ENCODE results near the gene RAB9A. TPM values are rescaled to one million over a fixed set of nuclear protein-coding genes. Genes with fewer than 3 reads are reported as not detected.

Gene RAB9A
- total and polyA plus RNA-seq, 2 of the 8 experiments (the other 6 are each of a cell fraction or from before 2014, with no cell fraction given), result 21.8 to 34.0 TPM

- TF ChIP-seq CHD7 (IDR thresholded peaks at IDR 0.05; ENCODE audit: insufficient replicate concordance, low read length) (no peak), HDAC6 (IDR thresholded peaks at IDR 0.05; ENCODE audit: low read depth, low read length) (no peak), SAP30 (IDR thresholded peaks at IDR 0.05; ENCODE audit: insufficient read depth, insufficient replicate concordance, low read length) (no peak), CHD1 (IDR thresholded peaks at IDR 0.05; ENCODE audit: low read depth, low read length) (no peak), SP4 (IDR thresholded peaks at IDR 0.05; ENCODE audit: low read length) (no peak), HDAC2 (IDR thresholded peaks at IDR 0.05; ENCODE audit: borderline replicate concordance in 1 of 2, low read depth in 2 of 2, low read length in 2 of 2) (no peak), JUN (IDR thresholded peaks at IDR 0.05; ENCODE audit: low read depth, low read length) (no peak), JUND (IDR thresholded peaks at IDR 0.05; ENCODE audit: low read length) (no peak), BRCA1 (IDR thresholded peaks at IDR 0.05; ENCODE audit: low read depth, low read length) (no peak), POLR2A (IDR thresholded peaks at IDR 0.05; ENCODE audit: control extremely low read depth in 1 of 2, low read depth in 2 of 2, low read length in 2 of 2) (no peak), TAF1 (IDR thresholded peaks at IDR 0.05; ENCODE audit: low read depth, low read length) (no peak), RFX5 (IDR thresholded peaks at IDR 0.05; ENCODE audit: borderline replicate concordance, low read depth, low read length) (no peak), MAFK (IDR thresholded peaks at IDR 0.05; ENCODE audit: low read depth, low read length) (no peak)
These were observed 11.5 kb downstream of the RAB9A start (continued) for GRCh38 chrX:13700380-13700779.

Measured in H1 (cell line).